GM18498 (cell line): ENCODE measurements around the gene TRABD2B.

Experiments used
- ATAC-seq: cut with Tn5 transposase; IDR thresholded peaks from one replicate; pipeline ENCODE4 v1.9.1; 2021; ENCODE audit warnings: mild to moderate bottlenecking, moderate library complexity; ENCODE audit not compliant: unreplicated experiment

Gene TRABD2B

GRCh38 chr1:47837056-47837830 lies 159.9 kb downstream of the TRABD2B start:
- ATAC-seq = no peak

DNA sequence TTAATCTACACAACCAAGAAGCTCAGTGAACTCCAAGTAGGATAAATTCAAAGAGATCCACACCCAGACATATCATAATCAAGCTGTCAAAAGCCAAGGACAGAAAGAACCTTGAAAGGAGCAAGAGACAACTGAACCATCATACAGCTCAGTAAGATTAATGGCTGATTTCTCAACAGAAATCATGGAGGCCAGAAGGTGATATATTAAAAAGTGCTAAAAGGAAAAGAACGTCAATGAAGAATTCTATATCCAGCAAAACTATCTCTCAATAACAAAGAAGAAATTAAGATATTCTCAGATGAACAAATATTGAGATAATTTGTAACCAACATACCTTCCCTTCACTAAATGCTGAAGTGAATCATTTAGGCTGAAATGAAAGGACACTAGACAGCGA lies 161.8 kb downstream of the TRABD2B start:
- ATAC-seq = no peak

GRCh38 chr1:47834326-47834725 lies 162.9 kb downstream of the TRABD2B start:
- no peak for ATAC-seq

DNA sequence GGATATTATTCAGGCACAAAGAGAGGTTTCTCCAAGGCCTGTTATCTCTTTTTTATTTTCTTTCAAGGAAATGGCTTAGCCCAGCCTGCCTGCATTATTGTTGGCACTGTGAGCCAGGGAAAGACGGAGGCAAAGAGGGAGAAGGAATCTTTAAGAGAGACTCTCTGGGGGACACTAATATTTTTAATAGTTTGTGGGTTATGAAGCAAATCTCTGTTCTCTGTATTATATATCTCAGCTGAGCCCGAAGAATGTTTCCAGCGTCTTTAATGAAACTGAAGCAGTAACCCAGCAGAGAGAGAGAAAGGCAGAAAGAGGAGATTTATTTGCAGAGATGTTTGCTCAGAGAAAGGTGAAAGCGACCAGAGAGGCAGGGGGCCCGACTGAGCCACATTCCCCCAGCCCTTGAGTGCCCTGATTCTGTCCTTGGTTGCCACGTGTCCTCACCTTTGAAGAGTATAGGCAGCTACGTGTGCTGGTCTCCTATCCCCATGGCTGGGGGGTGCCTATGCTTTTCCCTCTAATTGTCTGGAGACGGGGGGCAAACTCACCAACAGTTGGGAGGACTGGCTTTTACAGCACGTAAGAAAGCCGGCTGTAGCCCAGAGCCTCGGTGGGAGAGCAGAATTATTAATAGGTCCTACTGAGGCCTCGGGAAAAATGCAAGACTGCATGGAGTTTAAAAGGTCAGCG lies 166.4 kb downstream of the TRABD2B start:
- no peak for ATAC-seq

GRCh38 chr1:47830021-47830420 lies 167.2 kb downstream of the TRABD2B start:
- ATAC-seq = no peak

GRCh38 chr1:47828978-47829377 lies 168.2 kb downstream of the TRABD2B start:
- no peak for ATAC-seq

DNA sequence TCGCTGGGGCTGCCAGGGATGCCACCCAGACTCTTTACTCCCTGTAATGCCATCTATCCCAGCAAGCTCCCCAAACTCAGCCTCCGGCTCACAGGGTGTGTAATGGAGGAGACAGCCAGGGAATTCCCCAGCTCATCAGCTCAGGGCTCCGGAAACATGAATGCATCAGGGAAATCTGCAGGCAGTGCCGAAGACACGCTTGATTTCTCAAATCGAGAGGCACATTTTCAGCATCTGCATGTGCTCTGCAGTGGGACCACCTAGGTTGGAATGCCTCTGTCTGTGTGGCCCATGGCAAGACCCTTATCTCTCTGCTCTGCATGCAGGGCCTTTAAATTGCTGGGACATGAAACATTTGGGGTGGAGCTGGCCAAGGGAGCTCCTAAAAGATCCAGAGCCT lies 170.1 kb downstream of the TRABD2B start:
- no peak for ATAC-seq

GRCh38 chr1:47824716-47825115 lies 172.5 kb downstream of the TRABD2B start:
- ATAC-seq = no peak

DNA sequence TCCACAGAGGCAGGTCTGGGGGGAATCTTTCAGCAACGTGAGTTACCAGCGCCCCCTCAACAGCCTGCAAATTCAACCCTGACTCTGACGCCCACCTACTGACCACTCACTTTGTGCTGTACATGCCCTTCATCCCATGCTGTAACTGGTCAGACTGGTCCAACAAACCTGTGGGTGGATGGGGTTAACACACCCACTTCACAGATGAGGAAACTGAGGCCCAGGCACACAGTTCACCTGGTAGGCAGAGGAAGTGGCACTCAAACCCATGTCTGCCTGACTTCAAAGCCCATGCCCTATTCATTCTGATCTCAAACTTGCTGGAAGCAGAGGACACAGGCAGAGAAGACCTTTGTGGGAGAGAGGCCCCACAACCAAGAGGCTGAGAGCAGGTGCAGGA lies 172.9 kb downstream of the TRABD2B start:
- no peak for ATAC-seq

- ATAC-seq = no peak
Observed at GRCh38 chr1:47823040-47823808, 174.0 kb downstream of the TRABD2B start.

DNA sequence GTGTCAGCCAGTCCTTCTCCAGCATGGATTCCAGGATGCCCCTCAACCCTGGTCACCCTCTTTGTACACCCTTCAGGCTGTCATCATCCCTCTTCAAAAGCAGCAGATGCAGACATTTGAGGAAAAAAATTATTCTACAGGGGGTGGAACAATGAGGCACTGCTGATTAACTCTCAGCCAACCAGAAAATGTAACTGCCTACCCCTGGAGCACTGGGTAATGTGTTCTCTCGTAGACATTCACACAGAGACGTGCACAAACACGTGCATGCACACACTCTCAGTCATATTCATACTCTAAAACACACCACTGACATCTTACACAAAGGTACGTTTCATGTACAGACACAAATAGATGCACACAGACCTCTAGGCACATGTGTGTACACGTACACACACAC lies 175.4 kb downstream of the TRABD2B start:
- ATAC-seq = no peak

DNA sequence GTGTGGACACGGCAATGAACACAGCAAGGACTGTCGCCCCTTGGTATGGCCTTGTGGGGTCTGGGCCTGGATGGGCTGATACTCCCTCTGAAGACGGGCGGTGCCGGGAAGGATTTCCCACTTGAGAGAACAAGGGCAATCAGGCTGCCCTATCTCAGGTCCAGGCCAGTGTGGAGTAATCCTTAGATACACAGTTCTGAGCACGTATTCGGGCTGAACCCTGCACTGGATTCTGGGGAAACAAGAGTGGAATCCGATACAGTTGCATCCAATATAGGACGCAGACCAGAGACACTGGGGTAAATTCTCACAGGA lies 177.7 kb downstream of the TRABD2B start:
- ATAC-seq = no peak

GRCh38 chr1:47818682-47819573 lies 178.3 kb downstream of the TRABD2B start:
- no peak for ATAC-seq

DNA sequence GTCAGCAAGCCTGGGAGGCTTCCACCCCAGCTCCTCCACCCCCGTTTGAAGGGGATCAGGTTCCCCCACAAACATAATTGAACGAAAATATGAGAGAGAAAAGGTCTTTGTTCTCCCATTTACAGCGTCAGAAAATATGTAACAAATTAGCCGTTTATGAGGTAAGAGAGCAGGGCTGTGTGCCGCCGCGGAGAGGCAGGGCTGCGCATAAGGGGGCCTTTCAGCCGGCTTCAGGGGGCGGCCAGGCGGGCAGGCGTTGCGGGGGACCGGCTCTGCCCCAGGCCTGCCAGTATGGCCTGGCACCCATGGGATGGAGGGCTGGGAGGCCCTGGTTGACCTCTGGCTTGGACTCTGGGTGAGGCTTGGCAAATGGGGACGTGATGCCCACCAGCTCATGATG lies 179.3 kb downstream of the TRABD2B start:
- ATAC-seq = no peak

DNA sequence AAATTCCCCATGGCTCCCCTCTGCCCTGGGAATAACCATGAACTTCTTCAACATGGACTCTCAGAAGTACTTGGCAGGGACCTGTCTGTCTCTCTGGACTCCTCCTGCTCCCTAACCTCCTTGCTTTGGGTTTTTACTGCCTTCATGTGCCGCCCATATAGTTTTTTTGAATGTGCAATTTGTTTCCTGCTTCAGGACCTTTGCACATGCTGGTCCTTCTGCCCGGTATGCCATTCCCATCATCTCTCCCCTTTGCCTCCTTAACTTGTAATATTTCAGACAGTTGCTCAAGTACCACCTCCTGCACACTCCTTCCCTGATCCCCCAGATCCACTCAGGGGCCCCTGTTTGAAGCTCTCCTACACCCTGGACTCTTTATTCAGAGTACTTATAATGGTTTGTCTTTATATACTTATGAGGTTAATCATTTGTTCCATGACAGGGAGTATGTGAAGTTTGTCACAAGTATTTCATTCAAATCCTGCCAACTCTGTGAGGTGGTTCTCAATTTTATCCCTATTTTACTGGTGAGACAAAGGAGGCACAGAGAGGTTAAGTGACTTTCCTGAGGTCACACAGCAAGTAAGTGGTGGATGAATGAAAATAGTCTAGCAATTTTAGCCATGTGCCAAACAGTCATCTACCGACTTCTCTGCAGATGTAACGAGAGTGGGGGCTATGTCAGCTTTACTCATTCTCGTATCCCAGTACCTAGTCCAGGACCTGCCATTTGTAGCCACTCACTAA lies 180.7 kb downstream of the TRABD2B start:
- ATAC-seq = no peak

DNA sequence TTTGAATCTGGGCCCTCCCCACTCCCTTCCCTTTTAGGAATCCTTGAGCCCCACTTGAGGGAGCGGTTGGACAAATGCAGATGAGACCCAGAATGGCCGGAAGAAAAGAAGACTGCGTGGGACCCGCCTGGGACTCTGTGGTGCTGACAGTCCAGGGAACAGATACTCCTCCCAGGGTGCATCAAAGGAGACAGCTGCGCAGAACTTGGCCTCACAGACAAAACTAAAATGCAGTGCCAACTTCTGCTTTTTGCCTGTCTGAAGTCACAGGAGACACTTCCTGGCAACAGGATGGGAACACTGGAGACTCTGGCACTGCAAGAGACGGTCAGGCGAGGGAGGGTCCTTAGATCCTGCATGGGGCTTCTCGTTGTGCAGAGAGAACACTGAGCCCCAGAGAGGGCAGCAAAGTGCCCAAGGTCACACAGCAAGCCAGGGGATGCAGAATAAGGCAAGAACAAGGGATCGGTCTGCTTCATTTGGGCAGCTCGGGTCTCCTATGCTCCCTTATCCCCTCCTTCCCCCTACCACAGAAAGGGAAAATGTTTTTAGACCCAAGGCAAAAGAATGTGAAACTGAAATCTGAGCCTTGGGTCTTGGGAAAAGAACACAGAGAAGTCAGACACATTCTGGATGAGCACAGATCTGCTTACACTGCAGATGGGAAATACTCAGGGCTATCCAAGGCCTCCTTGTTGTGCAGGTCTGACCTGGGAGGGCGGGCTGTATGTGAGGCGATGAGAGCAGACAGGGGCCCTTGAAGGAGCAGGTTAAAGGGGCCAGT lies 182.4 kb downstream of the TRABD2B start:
- ATAC-seq = no peak

- ATAC-seq = no peak
Observed at GRCh38 chr1:47813970-47814369, 183.2 kb downstream of the TRABD2B start.

DNA sequence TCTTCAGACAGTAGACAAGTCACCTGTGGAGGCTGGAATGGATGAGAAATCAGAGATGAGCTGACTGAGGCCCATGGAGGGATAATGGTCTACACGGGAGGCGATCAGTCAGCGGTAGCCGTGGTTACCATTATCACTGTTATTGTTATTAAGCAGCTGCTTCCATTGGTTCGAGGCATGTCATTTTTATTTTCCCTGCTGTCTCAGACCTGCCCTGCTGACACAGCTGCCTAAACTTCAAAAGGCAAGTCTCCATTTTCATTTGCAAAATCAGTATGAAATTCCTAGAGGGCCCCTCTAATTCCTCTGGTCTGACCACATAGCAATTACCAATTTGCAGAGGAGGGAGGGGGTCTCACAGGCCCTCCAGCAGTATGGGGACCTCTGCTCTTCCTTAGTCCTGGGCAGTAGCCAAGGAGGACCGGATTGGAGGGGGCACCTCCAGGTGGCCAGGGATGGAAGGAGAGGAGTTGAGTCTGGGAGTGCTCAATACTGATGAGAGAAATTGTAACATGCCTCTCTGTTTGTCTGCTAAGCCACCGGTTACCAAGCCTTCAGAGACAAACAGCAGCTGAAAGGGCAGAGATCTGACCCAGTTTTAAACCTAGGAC lies 184.2 kb downstream of the TRABD2B start:
- ATAC-seq = no peak
